Activated effector memory CD4-positive, alpha-beta T cell treated with anti-CD3 and anti-CD28 coated beads, Interleukin-2, amount 50 U/mL, for 16 hours (primary cell): ENCODE results near the gene LRP1.

Experiments
- DNase-seq: peaks from one replicate; pipeline ENCODE4 v3.0.0-alpha.2; 2020

Gene LRP1

GRCh38 chr12:57178213-57178612, 49.9 kb downstream of the LRP1 start:
- no peak for DNase-seq

GRCh38 chr12:57179331-57180086, 51.2 kb downstream of the LRP1 start:
- no peak for DNase-seq

GRCh38 chr12:57180321-57180989, 52.2 kb downstream of the LRP1 start:
- DNase-seq, result no peak

GRCh38 chr12:57181072-57181471, 52.8 kb downstream of the LRP1 start:
- no peak for DNase-seq

GRCh38 chr12:57181561-57182155, 53.4 kb downstream of the LRP1 start:
- DNase-seq, result no peak

GRCh38 chr12:57182918-57183575, 54.8 kb downstream of the LRP1 start:
- DNase-seq, result peak; percentile 92

- DNase-seq, result no peak
These were observed 55.8 kb downstream of the LRP1 start for GRCh38 chr12:57183939-57184725.

- DNase-seq, result no peak
These were observed 57.1 kb downstream of the LRP1 start for GRCh38 chr12:57185403-57185802.

GRCh38 chr12:57185906-57186508, 57.7 kb downstream of the LRP1 start:
- no peak for DNase-seq

- DNase-seq, result no peak
These were observed 59.2 kb downstream of the LRP1 start for GRCh38 chr12:57187222-57188089.

GRCh38 chr12:57188090-57188425, 59.8 kb downstream of the LRP1 start:
- DNase-seq, result no peak

GRCh38 chr12:57190037-57190436, 61.8 kb downstream of the LRP1 start:
- no peak for DNase-seq

- no peak for DNase-seq
These were observed 62.5 kb downstream of the LRP1 start for GRCh38 chr12:57190821-57191220.

GRCh38 chr12:57191410-57191809, 63.1 kb downstream of the LRP1 start:
- DNase-seq, result no peak

GRCh38 chr12:57192920-57193319, 64.6 kb downstream of the LRP1 start:
- no peak for DNase-seq

GRCh38 chr12:57193706-57194245, 65.5 kb downstream of the LRP1 start:
- DNase-seq, result no peak

- no peak for DNase-seq
These were observed 66.0 kb downstream of the LRP1 start for GRCh38 chr12:57194253-57194652.

- no peak for DNase-seq
These were observed 66.9 kb downstream of the LRP1 start for GRCh38 chr12:57195186-57195585.

- no peak for DNase-seq
These were observed 67.5 kb downstream of the LRP1 start for GRCh38 chr12:57195611-57196371.

GRCh38 chr12:57196439-57196838, 68.2 kb downstream of the LRP1 start:
- DNase-seq, result no peak
